ENCODE measurements around the gene ZBED4. TPM values are rescaled to one million over a fixed set of nuclear protein-coding genes. Genes with fewer than 3 reads are reported as not detected.

ZBED4 gene
- total and polyA plus RNA-seq, 4 experiments from 2014 or later = 6.7 to 18.6 (median 13.9) TPM

DNA sequence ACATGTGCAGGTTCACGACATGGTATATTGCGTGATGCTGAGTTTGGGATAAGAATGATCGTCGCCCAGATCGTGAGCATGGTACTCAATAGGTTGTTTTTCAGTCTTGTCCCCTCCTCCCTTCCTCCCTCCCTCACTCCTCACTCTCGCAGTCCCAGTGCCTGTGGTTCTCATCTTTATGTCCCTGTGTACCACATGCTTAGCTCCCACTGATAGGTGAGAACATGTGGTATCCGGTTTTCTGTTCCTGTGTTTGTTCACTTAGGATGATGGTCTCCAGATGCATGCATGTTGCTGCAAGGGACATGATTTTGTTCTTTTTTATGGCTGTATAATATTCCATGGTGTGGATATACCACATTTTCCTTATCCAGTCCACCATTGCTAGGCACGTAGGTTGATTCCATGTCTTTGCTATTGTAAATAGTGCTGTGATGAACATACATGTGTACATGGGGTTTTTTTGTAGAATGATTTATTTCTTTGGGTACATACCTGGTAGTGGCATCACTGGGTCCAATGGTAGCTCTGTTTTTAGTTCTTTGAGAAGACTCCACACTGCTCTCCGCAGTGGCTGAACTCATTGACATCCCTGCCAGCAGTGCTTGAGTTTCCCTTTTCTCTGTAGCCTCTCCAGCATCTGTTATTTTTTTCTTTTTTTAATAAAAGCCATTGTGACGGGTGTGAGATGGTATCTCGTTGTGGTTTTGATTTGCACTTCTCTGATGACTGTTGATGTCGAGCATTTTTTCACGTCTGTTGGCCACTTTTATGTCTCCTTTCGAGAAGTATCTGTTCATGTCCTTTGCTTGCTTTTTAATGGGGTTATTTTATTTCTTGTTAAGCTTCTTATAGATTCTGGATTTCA, 16.4 kb downstream of the ZBED4 start:
- peaks cover 0 to 37% (median 25%) of the 10 kb centered on the region in 8 donors for H3K9me3 Mint-ChIP-seq
- intact Hi-C loops (cut with micrococcal nuclease) = loop anchor here (2.0 to 5.0 kb wide), 2 partner anchors 15 to 33 kb away; no protein-coding TSS in a partner anchor
- H3K4me1 Mint-ChIP-seq = peaks cover 52 to 76% (median 68%) of the 10 kb centered on the region in 4 donors
- peaks cover 54% of the 10 kb centered on the region for H3K4me1 ChIP-seq (ENCODE audit: insufficient read depth, low read length)
- peak overlapping the region; percentile 51 to 80 (median 67) for H3K4me3 Mint-ChIP-seq
- H3K27me3 Mint-ChIP-seq = no peaks in the 10 kb centered on the region
- H3K36me3 Mint-ChIP-seq = peaks cover 48 to 51% of the 10 kb centered on the region in 2 donors
- H3K4me3 ChIP-seq (ENCODE audit: low read length in 2 of 2) = no peak overlapping the region
- POLR2A ChIA-PET (ENCODE audit: partially characterized antibody) = interaction anchor here (0.9 to 5.9 kb wide), 7 partner anchors 10 to 100 kb away, joined by 3 to 39 read pairs (median 4); partner anchors contain the start of gene ZBED4
- CTCF ChIA-PET (ENCODE audit: partially characterized antibody) = interaction anchor here (1.0 to 2.1 kb wide), 3 partner anchors 44 to 103 kb away, joined by 3 to 4 read pairs (median 4); no protein-coding TSS in a partner anchor
- no peaks in the 10 kb centered on the region for H3K36me3 ChIP-seq (ENCODE audit: insufficient read depth, low read length)
- H3K9me3 ChIP-seq (ENCODE audit: control insufficient read depth in 1 of 2, low read length in 2 of 2) = no peaks in the 10 kb centered on the region
- H3K27ac Mint-ChIP-seq = peak overlapping the region; percentile 83 to 95 (median 93)
- H3K27me3 ChIP-seq (ENCODE audit: insufficient read depth, low read length) = no peaks in the 10 kb centered on the region
- no peak overlapping the region for H3K27ac ChIP-seq (ENCODE audit: low read depth, low read length)
- peak; percentile 75 to 83 (median 80) for DNase-seq

DNA sequence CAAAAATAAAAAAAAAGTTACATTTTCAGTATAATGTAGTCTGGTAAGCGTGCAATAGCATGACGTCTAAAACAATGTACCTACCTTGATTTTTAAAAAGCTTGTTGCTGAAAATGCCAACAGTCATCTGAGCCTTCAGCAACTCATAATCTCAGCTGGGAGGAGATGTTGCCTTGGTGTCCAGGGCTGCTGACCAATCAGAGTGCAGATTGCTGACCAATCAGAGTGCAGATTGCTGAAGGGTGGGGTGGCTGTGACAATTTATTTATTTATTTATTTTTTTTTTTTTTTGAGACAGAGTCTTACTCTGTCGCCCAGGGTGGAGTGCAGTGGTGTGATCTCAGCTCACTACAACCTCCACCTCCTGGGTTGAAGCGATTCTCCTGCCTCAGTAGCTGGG, 17.8 kb downstream of the ZBED4 start:
- H3K4me3 Mint-ChIP-seq = peak overlapping the region in 2 of 8 donors; percentile 7 to 25
- Histone ChIP-seq H3K27ac (ENCODE audit: low read depth, low read length) (no peak overlapping the region), H3K4me1 (ENCODE audit: insufficient read depth, low read length) (peaks cover 54% of the 10 kb centered on the region), H3K9me3 (ENCODE audit: control insufficient read depth in 1 of 2, low read length in 2 of 2) (no peaks in the 10 kb centered on the region), H3K36me3 (ENCODE audit: insufficient read depth, low read length) (no peaks in the 10 kb centered on the region), H3K4me3 (ENCODE audit: low read length in 2 of 2) (no peak overlapping the region), H3K27me3 (ENCODE audit: insufficient read depth, low read length) (no peaks in the 10 kb centered on the region)
- peaks cover 43 to 46% of the 10 kb centered on the region in 2 donors for H3K36me3 Mint-ChIP-seq
- H3K27me3 Mint-ChIP-seq = no peaks in the 10 kb centered on the region
- H3K9me3 Mint-ChIP-seq = peaks cover 0 to 26% (median 14%) of the 10 kb centered on the region in 8 donors
- ChIA-PET POLR2A (ENCODE audit: partially characterized antibody) (interaction anchor here (1.1 to 5.9 kb wide), 4 partner anchors 16 to 102 kb away, joined by 3 to 39 read pairs (median 4); partner anchors contain the start of gene ZBED4), CTCF (ENCODE audit: partially characterized antibody) (interaction anchor here (1.2 kb wide), 1 partner anchor 104 kb away, joined by 3 read pairs; no protein-coding TSS in a partner anchor)
- H3K4me1 Mint-ChIP-seq = peaks cover 49 to 77% (median 67%) of the 10 kb centered on the region in 4 donors
- intact Hi-C loops (cut with micrococcal nuclease) = loop anchor here (2.0 to 5.0 kb wide), 2 partner anchors 17 to 34 kb away; no protein-coding TSS in a partner anchor
- peak overlapping the region in 1 of 7 donors; percentile 19 for H3K27ac Mint-ChIP-seq
- DNase-seq = no peak

DNA sequence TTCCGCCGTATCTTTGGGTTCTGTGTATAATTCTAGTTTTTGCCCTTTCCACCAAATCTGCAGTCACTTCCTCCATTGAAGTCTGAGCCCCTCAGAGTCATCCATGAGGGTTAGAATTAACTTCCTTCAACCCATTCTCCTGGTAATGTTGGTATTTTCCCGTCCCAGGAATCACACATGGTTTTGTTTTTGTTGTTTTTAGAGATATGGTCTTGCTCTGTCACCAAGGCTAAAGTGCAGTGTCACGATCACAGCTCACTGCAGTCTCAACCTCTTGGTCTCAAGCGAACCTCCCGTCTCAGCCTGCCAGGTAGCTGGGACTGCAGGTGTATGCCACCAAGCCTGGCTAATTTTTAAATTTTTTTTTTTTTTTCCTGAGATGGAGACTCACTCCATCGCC, 18.7 kb downstream of the ZBED4 start:
- Mint-ChIP-seq H3K4me3 (peak overlapping the region in 3 of 8 donors; percentile 15 to 32 (median 25)), H3K36me3 (peaks cover 39 to 40% of the 10 kb centered on the region in 2 donors), H3K9me3 (peaks cover 0 to 19% (median 7%) of the 10 kb centered on the region in 8 donors), H3K27me3 (no peaks in the 10 kb centered on the region), H3K4me1 (peaks cover 43 to 72% (median 61%) of the 10 kb centered on the region in 4 donors), H3K27ac (peak overlapping the region in 4 of 7 donors; percentile 19 to 77 (median 50))
- DNase-seq = no peak
- ChIA-PET POLR2A (ENCODE audit: partially characterized antibody) (interaction anchor here (5.9 kb wide), 1 partner anchor 17 kb away, joined by 39 read pairs; the partner anchor contains the start of gene ZBED4), CTCF (ENCODE audit: partially characterized antibody) (interaction anchor here (1.2 to 1.3 kb wide), 2 partner anchors 18 to 105 kb away, joined by 3 to 4 read pairs; no protein-coding TSS in a partner anchor)
- Histone ChIP-seq H3K9me3 (ENCODE audit: control insufficient read depth in 1 of 2, low read length in 2 of 2) (no peaks in the 10 kb centered on the region), H3K4me1 (ENCODE audit: insufficient read depth, low read length) (peaks cover 48% of the 10 kb centered on the region), H3K4me3 (ENCODE audit: low read length in 2 of 2) (no peak overlapping the region), H3K27ac (ENCODE audit: low read depth, low read length) (no peak overlapping the region), H3K36me3 (ENCODE audit: insufficient read depth, low read length) (no peaks in the 10 kb centered on the region), H3K27me3 (ENCODE audit: insufficient read depth, low read length) (no peaks in the 10 kb centered on the region)
- intact Hi-C loops (cut with micrococcal nuclease) = loop anchor here (5.0 kb wide), 1 partner anchor 35 kb away; no protein-coding TSS in a partner anchor

- H3K4me1 Mint-ChIP-seq = peaks cover 36 to 70% (median 54%) of the 10 kb centered on the region in 4 donors
- H3K36me3 Mint-ChIP-seq = peaks cover 36 to 37% of the 10 kb centered on the region in 2 donors
- no peak overlapping the region for H3K27ac ChIP-seq (ENCODE audit: low read depth, low read length)
Measured at GRCh38 chr22:49873228-49873940, 19.7 kb downstream of the ZBED4 start.

GRCh38 chr22:49877642-49878041, 24.0 kb downstream of the ZBED4 start:
- Mint-ChIP-seq H3K4me1 (peaks cover 30 to 67% (median 46%) of the 10 kb centered on the region in 4 donors), H3K27ac (peak overlapping the region in 4 of 7 donors; percentile 42 to 77 (median 50)), H3K4me3 (no peak overlapping the region), H3K9me3 (no peaks in the 10 kb centered on the region), H3K36me3 (peaks cover 32 to 34% of the 10 kb centered on the region in 2 donors), H3K27me3 (no peaks in the 10 kb centered on the region)
- no peak overlapping the region for H3K27ac ChIP-seq (ENCODE audit: low read depth, low read length)
- ChIA-PET POLR2A (ENCODE audit: partially characterized antibody) (interaction anchor here (0.6 to 1.4 kb wide), 2 partner anchors 23 to 40 kb away, joined by 3 read pairs; no protein-coding TSS in a partner anchor), CTCF (ENCODE audit: partially characterized antibody) (no interaction called here)
- no peaks in the 10 kb centered on the region for H3K27me3 ChIP-seq (ENCODE audit: insufficient read depth, low read length)
- intact Hi-C loops (cut with micrococcal nuclease) = no loop called here
- H3K9me3 ChIP-seq (ENCODE audit: control insufficient read depth in 1 of 2, low read length in 2 of 2) = no peaks in the 10 kb centered on the region
- H3K4me1 ChIP-seq (ENCODE audit: insufficient read depth, low read length) = peaks cover 30% of the 10 kb centered on the region
- no peak for DNase-seq
- H3K36me3 ChIP-seq (ENCODE audit: insufficient read depth, low read length) = no peaks in the 10 kb centered on the region
- no peak overlapping the region for H3K4me3 ChIP-seq (ENCODE audit: low read length in 2 of 2)

More at GRCh38 chr22:49873228-49873940, 19.7 kb downstream of the ZBED4 start:
- no peaks in the 10 kb centered on the region for H3K27me3 Mint-ChIP-seq
- no peak for DNase-seq
- H3K27me3 ChIP-seq (ENCODE audit: insufficient read depth, low read length) = no peaks in the 10 kb centered on the region
- H3K4me1 ChIP-seq (ENCODE audit: insufficient read depth, low read length) = peaks cover 37% of the 10 kb centered on the region
- peak overlapping the region in 2 of 8 donors; percentile 1 to 8 for H3K4me3 Mint-ChIP-seq
- H3K9me3 Mint-ChIP-seq = peaks cover 0 to 14% (median 5%) of the 10 kb centered on the region in 8 donors
- CTCF ChIA-PET (ENCODE audit: partially characterized antibody) = interaction anchor here (0.8 to 1.3 kb wide), 2 partner anchors 14 to 17 kb away, joined by 3 to 4 read pairs; no protein-coding TSS in a partner anchor
- H3K4me3 ChIP-seq (ENCODE audit: low read length in 2 of 2) = no peak overlapping the region
- H3K9me3 ChIP-seq (ENCODE audit: control insufficient read depth in 1 of 2, low read length in 2 of 2) = no peaks in the 10 kb centered on the region
- H3K36me3 ChIP-seq (ENCODE audit: insufficient read depth, low read length) = no peaks in the 10 kb centered on the region
- intact Hi-C loops (cut with micrococcal nuclease) = loop anchor here (5.0 kb wide), 1 partner anchor 36 kb away; no protein-coding TSS in a partner anchor
- H3K27ac Mint-ChIP-seq = peak overlapping the region; percentile 45 to 91 (median 81)
- POLR2A ChIA-PET (ENCODE audit: partially characterized antibody) = no interaction called here

- H3K36me3 ChIP-seq (ENCODE audit: insufficient read depth, low read length) = no peaks in the 10 kb centered on the region
- no peak overlapping the region for H3K4me3 ChIP-seq (ENCODE audit: low read length in 2 of 2)
- ChIA-PET CTCF (ENCODE audit: partially characterized antibody) (no interaction called here), POLR2A (ENCODE audit: partially characterized antibody) (no interaction called here)
- H3K27ac Mint-ChIP-seq = peak overlapping the region in 1 of 7 donors; percentile 16
- no peaks in the 10 kb centered on the region for H3K27me3 ChIP-seq (ENCODE audit: insufficient read depth, low read length)
- no peak overlapping the region for H3K27ac ChIP-seq (ENCODE audit: low read depth, low read length)
- intact Hi-C loops (cut with micrococcal nuclease) = no loop called here
- no peaks in the 10 kb centered on the region for H3K27me3 Mint-ChIP-seq
- H3K4me3 Mint-ChIP-seq = no peak overlapping the region
- H3K36me3 Mint-ChIP-seq = peaks cover 34 to 38% of the 10 kb centered on the region in 2 donors
- no peaks in the 10 kb centered on the region for H3K9me3 Mint-ChIP-seq
- H3K9me3 ChIP-seq (ENCODE audit: control insufficient read depth in 1 of 2, low read length in 2 of 2) = no peaks in the 10 kb centered on the region
- H3K4me1 ChIP-seq (ENCODE audit: insufficient read depth, low read length) = peaks cover 26% of the 10 kb centered on the region
- peaks cover 29 to 69% (median 47%) of the 10 kb centered on the region in 4 donors for H3K4me1 Mint-ChIP-seq
- DNase-seq = no peak
Measured at GRCh38 chr22:49878206-49878605, 24.6 kb downstream of the ZBED4 start.

All from CD4-positive, alpha-beta memory T cell (primary cell).